ENCODE data around the gene ACTR6.

ACTR6 gene

GRCh38 chr12:100265732-100266584 lies 65.3 kb downstream of the ACTR6 start:
- in situ Hi-C loops (cut with MboI; ENCODE audit: low sequenced_read_pairs) = no loop called here

- in situ Hi-C loops (cut with MboI; ENCODE audit: low sequenced_read_pairs) = no loop called here
Measured at GRCh38 chr12:100266585-100266834, 65.9 kb downstream of the ACTR6 start.

- in situ Hi-C loops (cut with MboI; ENCODE audit: low sequenced_read_pairs) = no loop called here
Measured at GRCh38 chr12:100266835-100267602, 66.4 kb downstream of the ACTR6 start, which contains the start of the genes DEPDC4 and SCYL2. TSS of gene DEPDC4 (minus strand) at chr12:100267079. CDS start at chr12:100267076, 3 bp downstream. TSS of gene SCYL2 (plus strand) at chr12:100267177. CDS start at chr12:100282971, 15,794 bp downstream.

GRCh38 chr12:100267603-100268281 lies 67.1 kb downstream of the ACTR6 start:
- in situ Hi-C loops (cut with MboI; ENCODE audit: low sequenced_read_pairs) = no loop called here

GRCh38 chr12:100268835-100269564 lies 68.4 kb downstream of the ACTR6 start:
- in situ Hi-C loops (cut with MboI; ENCODE audit: low sequenced_read_pairs) = no loop called here

- in situ Hi-C loops (cut with MboI; ENCODE audit: low sequenced_read_pairs) = no loop called here
Measured at GRCh38 chr12:100273782-100274181, 73.2 kb downstream of the ACTR6 start.

Data from hTERT RPE-1 (cell line).